LNCaP clone FGC (cell line): ENCODE data around the gene MORC1.

Experiments
- DNase-seq: peaks from one replicate; pipeline ENCODE4 v3.0.0-alpha.2; 2011; ENCODE audit warnings: low read depth
- H3K4me3 ChIP-seq: 2 replicates; pipeline ENCODE4 v1.5.1; 2011; ENCODE audit warnings: mild to moderate bottlenecking, low read depth, low read length, control low read depth
- TF ChIP-seq, protein P1 (sequence below): IDR thresholded peaks from 2 replicates; pipeline ENCODE4 v1.5.1; 2012; ENCODE audit warnings: mild to moderate bottlenecking; ENCODE audit not compliant: control insufficient read depth, insufficient read depth; ENCODE audit errors: extremely low read depth

The MORC1 gene

DNA sequence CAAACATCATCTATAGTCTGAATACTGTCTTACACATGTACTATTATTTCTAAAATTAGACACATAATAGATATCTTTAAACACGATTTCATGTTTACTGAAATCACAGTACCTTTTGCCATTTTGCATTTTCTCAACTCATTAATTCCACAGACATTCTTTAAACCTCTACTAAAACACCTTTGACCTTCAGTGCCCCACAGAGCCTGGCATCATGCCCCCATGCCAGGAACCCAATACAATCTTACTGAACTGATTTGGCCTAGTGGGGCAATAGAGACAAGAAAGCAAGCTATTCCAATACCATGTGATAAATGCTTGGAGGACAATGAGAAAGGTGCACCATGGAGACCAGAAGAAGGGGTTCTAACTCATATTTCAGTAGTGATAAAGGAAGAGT, 144.9 kb downstream of the MORC1 start:
- no peak for DNase-seq
- TF ChIP-seq, protein P1, sequence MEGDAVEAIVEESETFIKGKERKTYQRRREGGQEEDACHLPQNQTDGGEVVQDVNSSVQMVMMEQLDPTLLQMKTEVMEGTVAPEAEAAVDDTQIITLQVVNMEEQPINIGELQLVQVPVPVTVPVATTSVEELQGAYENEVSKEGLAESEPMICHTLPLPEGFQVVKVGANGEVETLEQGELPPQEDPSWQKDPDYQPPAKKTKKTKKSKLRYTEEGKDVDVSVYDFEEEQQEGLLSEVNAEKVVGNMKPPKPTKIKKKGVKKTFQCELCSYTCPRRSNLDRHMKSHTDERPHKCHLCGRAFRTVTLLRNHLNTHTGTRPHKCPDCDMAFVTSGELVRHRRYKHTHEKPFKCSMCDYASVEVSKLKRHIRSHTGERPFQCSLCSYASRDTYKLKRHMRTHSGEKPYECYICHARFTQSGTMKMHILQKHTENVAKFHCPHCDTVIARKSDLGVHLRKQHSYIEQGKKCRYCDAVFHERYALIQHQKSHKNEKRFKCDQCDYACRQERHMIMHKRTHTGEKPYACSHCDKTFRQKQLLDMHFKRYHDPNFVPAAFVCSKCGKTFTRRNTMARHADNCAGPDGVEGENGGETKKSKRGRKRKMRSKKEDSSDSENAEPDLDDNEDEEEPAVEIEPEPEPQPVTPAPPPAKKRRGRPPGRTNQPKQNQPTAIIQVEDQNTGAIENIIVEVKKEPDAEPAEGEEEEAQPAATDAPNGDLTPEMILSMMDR, result no peak
- no peak overlapping the region for H3K4me3 ChIP-seq

DNA sequence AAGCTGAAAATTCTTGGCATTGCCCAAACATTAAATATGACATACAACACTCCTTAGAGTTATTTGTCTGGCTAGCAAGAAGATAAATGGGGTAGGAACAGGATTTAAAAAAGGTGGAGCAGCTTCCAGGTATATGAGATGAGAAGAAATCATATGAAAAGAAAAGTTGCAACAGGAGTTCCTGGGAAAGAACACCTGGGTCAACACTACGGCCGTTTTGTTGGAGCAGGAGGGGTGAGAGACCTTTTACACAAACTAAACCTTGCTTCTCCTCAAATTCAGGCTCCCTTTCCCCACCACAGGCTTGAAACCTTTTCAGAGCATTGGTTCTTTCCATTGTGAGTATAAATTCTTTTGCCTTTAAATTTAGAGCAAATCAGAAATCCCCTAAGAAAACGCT, 145.5 kb downstream of the MORC1 start:
- TF ChIP-seq, protein P1, result no peak
- no peak for DNase-seq
- no peak overlapping the region for H3K4me3 ChIP-seq

DNA sequence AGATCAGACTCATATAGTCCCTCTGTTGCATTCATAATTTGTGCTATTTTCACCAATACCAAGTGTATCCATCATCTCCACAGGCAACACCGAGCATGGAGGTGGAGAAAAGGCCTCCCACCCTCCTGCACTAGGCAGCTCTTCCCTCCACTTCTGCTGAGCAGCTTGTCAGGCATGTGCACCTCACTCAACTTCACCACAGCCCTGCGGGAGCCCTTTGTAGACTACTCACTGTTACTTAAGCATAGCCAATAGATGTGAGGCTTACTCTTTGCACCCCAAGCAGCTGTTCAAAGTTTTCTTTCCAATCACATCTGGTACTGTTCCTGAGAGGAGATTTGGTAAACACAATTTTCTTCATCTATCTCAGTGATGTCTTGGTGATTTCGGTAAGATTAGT, 147.4 kb downstream of the MORC1 start:
- H3K4me3 ChIP-seq, result no peak overlapping the region
- TF ChIP-seq, protein P1, result no peak
- DNase-seq, result no peak

DNA sequence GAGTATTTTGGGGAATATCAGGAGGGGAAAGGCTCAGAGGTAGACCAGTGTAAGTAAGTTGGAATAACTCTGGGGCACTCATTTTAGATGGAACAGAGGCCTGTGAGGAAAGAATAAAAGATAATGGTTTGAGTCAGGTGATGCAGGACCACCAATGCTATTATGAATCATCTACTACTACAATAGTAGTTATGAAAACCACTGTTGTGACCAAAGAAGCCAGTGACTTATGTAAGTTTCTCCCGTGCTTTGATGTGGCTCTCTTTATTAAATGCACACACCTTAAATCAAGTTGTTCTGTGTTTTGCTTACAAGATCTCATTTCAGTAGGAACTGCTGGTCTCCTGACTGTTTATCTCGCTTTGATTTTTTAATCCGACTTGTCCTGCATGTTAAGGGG, 151.2 kb downstream of the MORC1 start:
- H3K4me3 ChIP-seq, result no peak overlapping the region
- no peak for DNase-seq
- TF ChIP-seq, protein P1, result no peak

DNA sequence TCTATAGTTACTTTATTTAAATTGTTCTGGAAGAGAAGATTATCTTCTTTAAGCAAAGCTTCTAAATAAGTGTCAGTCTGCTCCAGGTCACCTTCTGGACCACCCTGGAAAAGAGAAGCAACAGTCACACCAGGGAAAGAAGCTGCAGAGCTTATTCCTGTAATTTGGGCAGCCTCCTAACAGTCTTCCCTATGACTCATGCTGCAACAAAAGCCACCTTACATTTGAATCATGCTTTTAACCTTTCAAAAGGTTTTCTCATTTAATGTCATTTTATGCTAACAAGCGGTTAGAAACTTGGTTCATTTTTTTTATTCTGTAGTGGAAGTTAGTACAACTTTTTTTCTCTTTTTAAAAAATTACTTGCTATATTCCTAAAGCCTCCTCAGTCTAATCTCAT, 158.9 kb downstream of the MORC1 start:
- no peak overlapping the region for H3K4me3 ChIP-seq
- TF ChIP-seq, protein P1, result no peak
- DNase-seq, result no peak

DNA sequence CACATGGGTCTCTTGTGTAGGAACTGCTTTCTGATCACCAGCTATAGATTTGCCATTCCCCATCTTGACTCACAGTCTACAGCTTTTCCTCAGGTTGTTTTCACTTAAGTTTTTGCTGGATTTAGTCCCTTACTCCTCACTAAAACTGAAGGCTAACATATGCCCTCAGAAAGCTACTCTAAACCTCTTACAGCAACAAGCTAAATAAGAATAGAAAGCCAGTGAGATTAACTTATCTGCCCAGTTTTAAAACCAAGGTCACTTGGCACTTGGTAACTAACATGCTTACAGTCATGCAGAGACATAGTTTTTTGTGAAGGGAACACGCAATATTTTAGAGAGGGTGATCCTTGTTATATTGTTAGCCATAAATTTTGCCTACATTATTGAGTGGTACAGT, 164.2 kb downstream of the MORC1 start, which contains the start of gene GUCA1C:
Gene GUCA1C (minus strand): TSS at position 180 of the 400 bp plus-strand sequence. CDS start 117 bp downstream, at position 63.
- TF ChIP-seq, protein P1, result no peak
- DNase-seq, result no peak
- no peak within 1 kb of the TSS for H3K4me3 ChIP-seq

DNA sequence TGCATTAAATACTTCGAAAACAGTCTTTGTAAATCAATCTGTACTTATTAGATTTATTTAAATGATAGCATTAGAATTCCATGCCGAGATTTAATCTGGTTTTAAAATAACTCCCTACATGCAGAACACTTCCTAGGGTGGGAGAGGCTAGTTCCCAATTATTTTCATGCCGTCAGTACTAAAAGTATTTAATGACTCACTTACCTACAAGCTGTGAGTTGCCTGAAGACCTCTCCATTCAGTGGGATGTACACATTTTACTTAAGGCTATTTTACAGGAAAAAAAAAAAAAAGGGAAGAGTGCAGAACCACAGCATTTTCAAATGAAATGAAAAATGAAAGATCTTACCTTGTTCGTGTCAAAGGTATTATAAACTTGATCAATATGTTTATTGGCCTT, 164.7 kb downstream of the MORC1 start:
- TF ChIP-seq, protein P1, result no peak
- DNase-seq, result no peak
- H3K4me3 ChIP-seq, result no peak overlapping the region
